ENCODE results near the gene MARK3.

GRCh38 chr14:103370087-103370486 lies 15.1 kb upstream of the MARK3 start:
- TF ChIP-seq, protein P1, sequence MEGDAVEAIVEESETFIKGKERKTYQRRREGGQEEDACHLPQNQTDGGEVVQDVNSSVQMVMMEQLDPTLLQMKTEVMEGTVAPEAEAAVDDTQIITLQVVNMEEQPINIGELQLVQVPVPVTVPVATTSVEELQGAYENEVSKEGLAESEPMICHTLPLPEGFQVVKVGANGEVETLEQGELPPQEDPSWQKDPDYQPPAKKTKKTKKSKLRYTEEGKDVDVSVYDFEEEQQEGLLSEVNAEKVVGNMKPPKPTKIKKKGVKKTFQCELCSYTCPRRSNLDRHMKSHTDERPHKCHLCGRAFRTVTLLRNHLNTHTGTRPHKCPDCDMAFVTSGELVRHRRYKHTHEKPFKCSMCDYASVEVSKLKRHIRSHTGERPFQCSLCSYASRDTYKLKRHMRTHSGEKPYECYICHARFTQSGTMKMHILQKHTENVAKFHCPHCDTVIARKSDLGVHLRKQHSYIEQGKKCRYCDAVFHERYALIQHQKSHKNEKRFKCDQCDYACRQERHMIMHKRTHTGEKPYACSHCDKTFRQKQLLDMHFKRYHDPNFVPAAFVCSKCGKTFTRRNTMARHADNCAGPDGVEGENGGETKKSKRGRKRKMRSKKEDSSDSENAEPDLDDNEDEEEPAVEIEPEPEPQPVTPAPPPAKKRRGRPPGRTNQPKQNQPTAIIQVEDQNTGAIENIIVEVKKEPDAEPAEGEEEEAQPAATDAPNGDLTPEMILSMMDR (IDR thresholded peaks at IDR 0.05; ENCODE audit: insufficient read depth, low read depth, low read length) = no peak
- TF ChIP-seq EZH2 (IDR thresholded peaks at IDR 0.05; ENCODE audit: insufficient read depth, low read length) = no peak
